Lung (tissue), 12 donors: ENCODE results near the gene CABLES1. TPM values are rescaled to one million over a fixed set of nuclear protein-coding genes. Genes with fewer than 3 reads are reported as not detected.
"Not testable (repeated sequence)": the region's sequence is repeated elsewhere in the genome, so short reads cannot be mapped to it uniquely, and the experiment has no call there.

ENCODE experiments used
- ATAC-seq: fragments of 200-7000 bp; cut with Tn5 transposase; one replicate; pipeline ENCODE4 v1.9.1; 2020; ENCODE audit warnings: moderate number of reproducible peaks; ENCODE audit not compliant: insufficient read depth, low FRiP score
- DNase-seq, 3 donors: peaks; one replicate each; pipeline ENCODE4 v3.0.0-alpha.2; 2013 to 2017
- H3K27ac ChIP-seq, 2 donors: one replicate each; pipeline ENCODE4 v1.5.1; 2013; ENCODE audit warnings: mild to moderate bottlenecking in 2 of 2, moderate library complexity in 2 of 2, control low read depth in 1 of 2, inconsistent platforms in 1 of 2, low read depth in 1 of 2, low read length in 1 of 2
- H3K27me3 ChIP-seq, 3 donors: one replicate each; pipeline ENCODE4 v1.5.1; 2013; ENCODE audit warnings: low read length in 2 of 3; ENCODE audit not compliant: control insufficient read depth in 3 of 3, insufficient read depth in 3 of 3
- H3K36me3 ChIP-seq, 4 donors: one replicate each; pipeline ENCODE4 v1.5.1; 2013; ENCODE audit warnings: low read length in 4 of 4, mild to moderate bottlenecking in 1 of 4, moderate library complexity in 1 of 4; ENCODE audit not compliant: control insufficient read depth in 4 of 4, insufficient read depth in 4 of 4
- H3K4me1 ChIP-seq, 5 donors: one replicate each; pipeline ENCODE4 v1.5.1; 2013; ENCODE audit warnings: low read length in 5 of 5, mild to moderate bottlenecking in 2 of 5, moderate library complexity in 1 of 5; ENCODE audit not compliant: control insufficient read depth in 5 of 5, insufficient read depth in 5 of 5
- H3K4me3 ChIP-seq: one replicate; pipeline ENCODE4 v1.5.1; 2013; ENCODE audit warnings: mild to moderate bottlenecking, control low read depth, moderate library complexity
- H3K9ac ChIP-seq, 2 donors: one replicate each; pipeline ENCODE4 v1.5.1; 2013; ENCODE audit warnings: low read length in 2 of 2, control low read depth in 1 of 2; ENCODE audit not compliant: insufficient read depth in 1 of 2
- H3K9me3 ChIP-seq, 4 donors: one replicate each; pipeline ENCODE4 v1.5.1; 2013; ENCODE audit warnings: low read length in 3 of 4, mild to moderate bottlenecking in 1 of 4, moderate library complexity in 1 of 4; ENCODE audit not compliant: control insufficient read depth in 4 of 4, insufficient read depth in 3 of 4
- WGBS, 2 donors: extraction: QIAGEN DNeasy Blood & Tissue Kit; methylation state at CpG; one replicate each; pipeline ENCODE4 v1.1.7; 2013; 5-methylcytosine and 5-hydroxymethylcytosine counted together
- polyA plus RNA-seq, 2 donors: library from polyadenylated mRNA; stranded (reverse); fragments of 200-250 nt; gene quantifications; one replicate each; pipeline ENCODE4 v1.2.1, GENCODE V29; 2013
- total RNA-seq, 2 donors: library from RNA; depleted of rRNA in 1 of 2; stranded (reverse); fragments of >200 nt in 1 of 2; gene quantifications; one replicate each; pipeline ENCODE4 v1.2.1, GENCODE V29; 2014 to 2021
- TF ChIP-seq, protein P1 (sequence below): IDR thresholded peaks from 2 replicates; pipeline ENCODE4 v1.5.1; 2012; ENCODE audit warnings: mild to moderate bottlenecking; ENCODE audit errors: control extremely low read depth, extremely low read depth
- donor health status: control.
- donor health status: control.
- donor health status: Bipolar disorder and iron deficiency.
- donor health status: healthy.
- donor health status: DM: yes; HTN: yes; CAD: no.

CABLES1 gene
- total and polyA plus RNA-seq, 4 donors, result 4.2 to 32.6 (median 14.7) TPM

DNA sequence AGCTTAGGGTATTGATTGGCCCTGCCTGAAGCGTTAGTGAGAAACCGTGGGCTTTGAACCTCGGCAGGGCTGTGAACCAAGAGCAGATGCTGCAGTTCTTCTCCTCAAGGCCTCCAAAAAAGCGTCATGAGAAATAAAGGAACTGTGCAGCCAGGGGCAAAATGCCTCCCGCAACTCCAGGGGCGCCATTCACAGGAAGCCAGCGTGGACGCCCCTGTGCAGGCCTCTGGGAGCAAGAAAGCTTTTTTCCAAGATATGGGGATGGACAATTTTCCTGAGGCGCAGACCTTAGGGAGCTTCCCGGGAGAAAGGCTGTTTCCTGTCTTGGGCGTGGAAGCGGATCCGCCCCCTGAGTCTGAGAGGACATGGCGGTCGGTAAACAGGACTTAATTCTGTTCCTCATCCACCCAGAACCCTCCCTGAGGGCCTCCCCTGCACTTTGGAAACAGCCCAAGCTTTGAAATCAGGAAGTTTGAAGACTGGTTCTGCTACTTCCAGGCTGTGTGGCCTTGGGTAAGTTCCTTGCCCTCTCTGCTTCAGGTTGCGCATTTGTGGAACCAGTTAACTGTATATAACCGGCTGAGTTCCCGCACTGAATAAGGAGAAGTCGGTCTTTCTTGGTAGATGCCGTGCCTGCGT lies 29.6 kb upstream of the CABLES1 start:
- H3K4me3 ChIP-seq, result no peak overlapping the region
- H3K4me1 ChIP-seq, result no peaks in the 10 kb centered on the region
- H3K27me3 ChIP-seq, result no peaks in the 10 kb centered on the region
- no peak overlapping the region for H3K9ac ChIP-seq
- ATAC-seq (no peak), DNase-seq (no peak)
- H3K27ac ChIP-seq, result no peak overlapping the region
- no peaks in the 10 kb centered on the region for H3K36me3 ChIP-seq
- TF ChIP-seq, protein P1, sequence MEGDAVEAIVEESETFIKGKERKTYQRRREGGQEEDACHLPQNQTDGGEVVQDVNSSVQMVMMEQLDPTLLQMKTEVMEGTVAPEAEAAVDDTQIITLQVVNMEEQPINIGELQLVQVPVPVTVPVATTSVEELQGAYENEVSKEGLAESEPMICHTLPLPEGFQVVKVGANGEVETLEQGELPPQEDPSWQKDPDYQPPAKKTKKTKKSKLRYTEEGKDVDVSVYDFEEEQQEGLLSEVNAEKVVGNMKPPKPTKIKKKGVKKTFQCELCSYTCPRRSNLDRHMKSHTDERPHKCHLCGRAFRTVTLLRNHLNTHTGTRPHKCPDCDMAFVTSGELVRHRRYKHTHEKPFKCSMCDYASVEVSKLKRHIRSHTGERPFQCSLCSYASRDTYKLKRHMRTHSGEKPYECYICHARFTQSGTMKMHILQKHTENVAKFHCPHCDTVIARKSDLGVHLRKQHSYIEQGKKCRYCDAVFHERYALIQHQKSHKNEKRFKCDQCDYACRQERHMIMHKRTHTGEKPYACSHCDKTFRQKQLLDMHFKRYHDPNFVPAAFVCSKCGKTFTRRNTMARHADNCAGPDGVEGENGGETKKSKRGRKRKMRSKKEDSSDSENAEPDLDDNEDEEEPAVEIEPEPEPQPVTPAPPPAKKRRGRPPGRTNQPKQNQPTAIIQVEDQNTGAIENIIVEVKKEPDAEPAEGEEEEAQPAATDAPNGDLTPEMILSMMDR, result no peak
- no peaks in the 10 kb centered on the region for H3K9me3 ChIP-seq
- WGBS, 2 donors, result 86 to 89% methylated on average over 21 of the region's 21 CpGs

DNA sequence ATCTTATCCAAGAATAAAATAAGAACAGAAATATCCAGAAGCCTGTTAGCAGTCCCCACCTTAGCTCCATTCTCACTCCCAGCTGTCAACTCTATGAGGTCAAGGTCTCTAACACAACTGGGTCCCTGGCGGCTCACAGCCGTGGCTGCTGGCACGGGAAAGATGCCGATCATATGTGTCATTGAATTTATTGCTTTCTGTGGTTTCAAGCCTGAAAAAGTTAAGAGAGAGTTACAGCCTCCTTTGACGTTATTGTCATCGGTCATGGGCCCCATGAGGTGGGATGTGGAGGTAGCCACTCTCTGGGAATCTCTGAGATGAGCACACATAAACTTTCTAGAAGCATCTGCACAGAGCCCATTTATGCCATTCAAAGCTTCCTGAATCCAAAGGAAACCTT lies 28.7 kb upstream of the CABLES1 start:
- no peak for ATAC-seq
- Histone ChIP-seq H3K4me3 (no peak overlapping the region), H3K9me3 (no peaks in the 10 kb centered on the region), H3K4me1 (no peaks in the 10 kb centered on the region), H3K27ac (no peak overlapping the region), H3K36me3 (no peaks in the 10 kb centered on the region), H3K9ac (no peak overlapping the region), H3K27me3 (no peaks in the 10 kb centered on the region)
- WGBS, 2 donors, result 35 to 40% methylated on average over 6 of the region's 6 CpGs
- no peak for DNase-seq
- TF ChIP-seq, protein P1, result no peak

DNA sequence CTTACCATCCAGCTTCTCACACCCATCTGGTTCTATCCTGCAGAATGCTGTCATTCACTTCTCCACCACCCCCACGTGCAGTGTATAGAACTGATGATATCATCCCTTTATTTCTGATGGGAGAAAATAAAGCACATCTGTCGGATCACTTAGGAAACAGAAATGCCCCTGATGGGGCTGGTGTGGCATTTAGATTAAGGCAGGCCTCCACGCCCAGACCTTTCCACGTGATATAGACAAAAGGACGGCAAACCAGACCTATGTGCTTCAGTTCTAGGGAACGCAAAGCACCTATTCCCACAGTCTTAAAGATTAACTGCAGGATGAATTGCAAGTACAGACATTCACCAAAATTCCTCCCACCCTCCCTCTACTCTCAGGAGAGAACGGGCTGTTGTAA lies 27.6 kb upstream of the CABLES1 start:
- H3K27me3 ChIP-seq, result no peaks in the 10 kb centered on the region
- TF ChIP-seq, protein P1, result no peak
- ATAC-seq (no peak), DNase-seq (no peak)
- no peak overlapping the region for H3K4me3 ChIP-seq
- H3K9me3 ChIP-seq, result peaks cover 0 to 4% (median 3%) of the 10 kb centered on the region in 4 donors
- H3K36me3 ChIP-seq, result no peaks in the 10 kb centered on the region
- no peak overlapping the region for H3K27ac ChIP-seq
- no peak overlapping the region for H3K9ac ChIP-seq
- 91% methylated on average over 7 of the region's 7 CpGs for WGBS, 2 donors
- H3K4me1 ChIP-seq, result no peaks in the 10 kb centered on the region

DNA sequence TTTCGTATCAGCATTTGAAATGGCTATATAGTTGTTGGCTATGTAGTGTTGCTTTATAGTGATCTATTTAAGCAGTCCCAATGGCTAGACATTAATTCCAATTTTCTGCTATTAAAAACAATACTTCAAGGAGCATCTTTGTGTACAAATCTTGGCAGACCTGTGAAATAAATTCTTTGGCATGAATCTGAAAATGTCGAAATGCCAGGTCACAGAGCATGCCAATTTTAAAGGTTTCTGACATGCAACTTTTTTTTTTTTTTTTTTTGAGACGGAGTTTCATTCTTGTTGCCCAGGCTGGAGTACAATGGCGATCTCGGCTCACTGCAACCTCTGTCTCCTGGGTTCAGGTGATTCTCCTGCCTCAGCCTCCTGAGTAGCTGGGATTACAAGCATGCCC lies 26.8 kb upstream of the CABLES1 start:
- TF ChIP-seq, protein P1, result no peak
- no peaks in the 10 kb centered on the region for H3K36me3 ChIP-seq
- no peaks in the 10 kb centered on the region for H3K27me3 ChIP-seq
- H3K4me3 ChIP-seq, result no peak overlapping the region
- H3K9me3 ChIP-seq, result peaks cover 0 to 4% (median 3%) of the 10 kb centered on the region in 4 donors
- ATAC-seq (no peak), DNase-seq (no peak)
- H3K4me1 ChIP-seq, result peaks cover 0 to under 1% (median 0%) of the 10 kb centered on the region in 5 donors
- no peak overlapping the region for H3K27ac ChIP-seq
- 69 to 91% methylated on average over 5 of the region's 5 CpGs for WGBS, 2 donors
- no peak overlapping the region for H3K9ac ChIP-seq

DNA sequence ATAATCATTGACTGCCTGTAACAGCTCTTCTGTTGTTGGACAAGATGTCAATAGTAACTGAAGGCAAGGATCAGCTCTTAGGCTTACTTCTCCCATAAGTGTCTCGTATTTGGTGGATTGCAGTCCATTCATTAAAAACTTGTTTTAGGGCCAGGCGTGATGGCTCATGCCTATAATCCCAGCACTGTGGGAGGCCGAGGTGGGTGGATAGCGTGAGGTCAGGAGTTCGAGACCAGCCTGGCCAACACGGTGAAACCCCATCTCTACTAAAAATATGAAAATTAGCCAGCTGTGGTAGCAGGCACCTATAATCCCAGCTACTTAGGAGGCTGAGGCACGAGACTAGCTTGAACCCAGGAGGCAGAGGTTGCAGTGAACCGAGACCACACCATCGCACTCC lies 26.1 kb upstream of the CABLES1 start:
- not testable (repeated sequence) for ATAC-seq, H3K27me3 ChIP-seq, H3K9ac ChIP-seq, H3K27ac ChIP-seq, H3K36me3 ChIP-seq, DNase-seq, H3K4me1 ChIP-seq, H3K9me3 ChIP-seq, H3K4me3 ChIP-seq
- 95 to 96% methylated on average over 9 of the region's 9 CpGs for WGBS, 2 donors
